Smooth muscle cell of bladder (primary cell): Measurements from ENCODE around the gene CCDC186. TPM values are rescaled to one million over a fixed set of nuclear protein-coding genes. Genes with fewer than 3 reads are reported as not detected.

ENCODE experiments used
- total RNA-seq: library from RNA; depleted of rRNA; stranded (reverse); fragments of >200 nt; gene quantifications from 2 replicates; pipeline ENCODE4 v1.2.3, GENCODE V29; 2014

CCDC186 gene
- total RNA-seq: 12.9 and 15.1 TPM in 2 replicates

DNA sequence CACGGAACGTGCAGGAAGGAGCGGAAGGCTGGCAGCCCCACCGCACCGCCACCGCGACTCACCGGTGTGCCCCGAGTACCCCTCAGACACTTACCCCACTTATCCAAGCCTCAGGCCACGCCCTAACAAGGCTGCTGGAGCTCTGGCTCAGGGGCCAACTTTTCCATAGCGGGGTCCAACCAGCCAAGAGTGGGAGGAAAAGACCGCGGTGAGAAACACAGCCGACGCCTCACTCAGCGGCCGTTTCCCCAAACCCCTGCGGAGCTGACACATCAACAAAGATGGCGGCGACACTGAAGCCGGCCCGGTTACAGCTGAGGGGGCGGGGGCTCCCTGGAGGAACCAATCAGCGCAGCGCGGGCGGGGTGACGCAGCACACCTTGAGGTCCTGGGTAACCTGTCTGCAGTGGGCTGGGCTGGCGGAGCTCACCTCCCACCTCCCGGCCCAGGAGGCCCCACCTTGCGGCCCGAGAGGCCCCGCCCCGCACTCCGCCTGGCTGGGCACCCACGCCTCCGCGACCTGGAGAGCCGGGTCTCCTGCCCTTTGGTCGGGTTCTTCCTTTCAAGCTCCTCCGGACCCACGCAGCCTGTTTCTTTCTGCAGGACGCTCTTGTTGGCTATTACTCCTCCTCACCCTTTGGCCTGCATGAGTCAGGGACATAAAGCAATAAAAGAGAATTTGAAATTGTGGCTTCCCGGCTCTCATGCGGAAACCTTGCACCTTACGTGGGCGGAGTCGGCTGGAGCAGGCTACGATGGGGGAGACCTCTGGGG lies at the start of gene CCDC186:
Gene CCDC186 (minus strand): TSS at position 283 of the 774 bp plus-strand sequence. CDS start 10,935 bp downstream, outside the sequence.

GRCh38 chr10:114179148-114179547 lies 5.1 kb upstream of the CCDC186 start, which contains the start of gene TDRD1:
TSS of gene TDRD1 (plus strand) at chr10:114179353. CDS start at chr10:114187832, 8,479 bp downstream.

Other genes with a start within 250 kb of the CCDC186 start
- gene ADRB1, start 130.3 kb downstream of the CCDC186 start, total RNA-seq: not detected in 2 replicates
- gene TDRD1, start 5.2 kb upstream of the CCDC186 start, total RNA-seq: under 0.01 and 0.83 TPM in 2 replicates
- gene VWA2, start 65.1 kb upstream of the CCDC186 start, total RNA-seq: 0.14 TPM in 1 of 2 replicates, not detected in the other
- gene AFAP1L2, start 230.3 kb upstream of the CCDC186 start, total RNA-seq: 0.09 and 0.14 TPM in 2 replicates